22Rv1 (cell line): Measurements from ENCODE around the gene CYP2W1.
"Not testable (repeated sequence)": the region's sequence is repeated elsewhere in the genome, so short reads cannot be mapped to it uniquely, and the experiment has no call there.

Experiments used
- H3K27ac ChIP-seq: fragments of 450-650 bp; 2 replicates; pipeline ENCODE4 v1.5.1; 2017
- CTCF ChIP-seq: fragments of 450-650 bp; IDR thresholded peaks from 2 replicates; pipeline ENCODE4 v1.5.1; 2017; ENCODE audit warnings: mild to moderate bottlenecking
- ZFX ChIP-seq: fragments of 450-650 bp; IDR thresholded peaks from 2 replicates; pipeline ENCODE4 v1.6.1; 2017; ENCODE audit warnings: antibody characterized with exemption, borderline replicate concordance

Gene CYP2W1

DNA sequence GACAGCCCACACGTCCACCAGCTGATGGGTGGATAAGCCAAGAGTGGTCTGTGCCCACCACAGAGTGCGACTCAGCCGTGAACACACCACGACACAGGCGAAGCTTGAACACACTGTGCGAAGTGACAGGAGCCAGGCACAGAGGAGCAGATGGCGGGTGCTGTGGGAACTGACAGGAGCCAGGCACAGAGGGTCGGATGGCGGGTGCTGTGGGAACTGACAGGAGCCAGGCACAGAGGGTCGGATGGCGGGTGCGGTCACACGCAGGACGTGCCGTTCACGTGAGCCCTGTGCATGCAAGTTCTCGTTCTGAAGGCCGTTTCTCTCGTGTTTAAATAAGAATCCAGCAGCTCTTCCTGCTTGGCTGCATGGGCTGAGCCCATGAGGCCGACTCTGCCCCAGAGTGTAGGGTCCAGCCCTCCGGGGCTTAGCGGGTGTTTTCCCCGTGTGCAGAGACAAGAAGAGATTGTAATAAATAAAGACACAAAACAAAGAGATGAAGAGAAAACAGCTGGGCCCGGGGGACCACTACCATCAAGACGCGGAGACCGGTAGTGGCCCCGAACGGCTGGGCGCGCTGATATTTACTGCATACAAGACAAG is 22.6 kb upstream of the CYP2W1 start:
- TF ChIP-seq ZFX (no peak), CTCF (no peak)

GRCh38 chr7:960972-961371 is 22.0 kb upstream of the CYP2W1 start:
- not testable (repeated sequence) for H3K27ac ChIP-seq

More for the DNA sequence above, 22.6 kb upstream of the CYP2W1 start:
- H3K27ac ChIP-seq = no peak overlapping the region

- TF ChIP-seq ZFX (no peak), CTCF (no peak)
- H3K27ac ChIP-seq = no peak overlapping the region
Observed at GRCh38 chr7:961546-962400, 21.2 kb upstream of the CYP2W1 start.

DNA sequence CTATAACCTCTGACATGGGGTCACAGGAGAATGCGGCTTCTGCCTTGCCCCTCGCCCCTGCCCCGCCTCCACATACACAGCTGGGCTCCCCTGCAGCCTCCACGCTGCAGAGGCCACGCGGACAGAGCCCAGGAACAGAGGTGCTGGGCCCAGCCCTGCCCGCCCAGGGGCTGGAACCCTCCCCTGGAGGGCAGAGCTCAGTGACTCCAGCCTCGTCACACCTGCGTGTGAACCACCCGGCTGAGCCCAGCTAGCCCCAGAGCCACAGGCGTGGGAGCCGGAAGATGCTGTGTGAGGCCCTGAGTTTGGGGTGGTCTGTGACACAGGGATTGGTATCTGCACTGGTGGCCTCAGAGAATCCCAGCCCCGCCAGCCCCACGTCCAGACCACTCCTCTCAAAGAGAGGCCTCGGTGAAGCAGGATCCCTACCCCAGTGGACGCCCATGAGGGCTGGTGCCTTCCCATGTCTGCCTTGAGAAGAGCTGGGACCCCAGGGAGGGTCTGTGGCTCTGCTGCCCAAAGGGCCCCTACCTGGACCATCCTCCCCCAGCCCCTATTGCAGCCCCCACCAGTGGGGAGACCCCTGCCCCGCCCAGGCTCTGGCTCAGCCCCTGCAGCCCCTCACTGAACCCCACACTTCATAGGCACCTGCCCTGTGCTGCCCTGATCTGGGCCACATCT is 20.4 kb upstream of the CYP2W1 start:
- TF ChIP-seq ZFX (no peak), CTCF (no peak)
- no peak overlapping the region for H3K27ac ChIP-seq

- no peak for TF ChIP-seq ZFX
- TF ChIP-seq CTCF = peak; percentile 18
- H3K27ac ChIP-seq = no peak overlapping the region
Observed at GRCh38 chr7:963236-964078, 19.5 kb upstream of the CYP2W1 start.

DNA sequence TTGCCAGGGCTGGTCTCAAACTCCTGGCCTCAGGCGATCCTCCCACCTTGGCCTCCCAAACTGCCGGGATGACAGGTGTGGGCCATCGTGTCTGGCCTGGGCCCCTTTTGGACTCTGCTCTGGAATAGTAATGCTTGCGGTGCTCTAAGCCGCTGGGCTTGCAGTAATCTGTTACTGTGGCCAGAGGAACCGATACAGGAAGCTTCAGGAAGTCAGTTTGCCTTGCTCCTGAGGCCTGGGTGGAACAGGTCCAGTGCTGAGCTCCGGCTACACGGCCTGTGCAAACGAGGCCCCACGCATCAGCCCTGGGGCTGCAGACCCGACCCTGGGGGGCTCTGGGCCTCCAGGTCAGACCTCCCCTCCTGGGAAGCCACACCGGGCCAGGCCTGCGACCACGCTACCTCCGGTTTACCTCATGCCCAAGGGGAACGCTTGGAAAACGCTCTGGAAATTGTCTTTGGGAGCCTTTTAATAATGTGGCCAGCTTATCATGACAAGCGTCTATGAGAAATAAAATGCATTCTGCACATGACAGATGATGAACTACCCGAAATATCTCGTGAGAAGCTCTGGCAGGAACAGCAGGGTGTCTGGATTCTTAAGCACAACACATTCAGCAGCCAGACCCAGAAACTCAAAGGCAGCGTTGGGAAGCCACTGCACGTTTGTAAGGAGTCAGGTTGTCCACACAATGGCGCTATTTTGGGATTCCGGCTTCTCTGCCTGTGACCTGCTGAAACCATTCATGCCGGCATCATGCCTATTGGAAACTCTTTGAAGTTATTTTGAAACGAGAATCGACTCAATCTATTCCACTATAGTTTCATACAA is 18.4 kb upstream of the CYP2W1 start:
- TF ChIP-seq ZFX (no peak), CTCF (peak; percentile 50)
- H3K27ac ChIP-seq = no peak overlapping the region
